Pancreas (tissue), 10 donors: ENCODE results near the gene GPD1. TPM values are rescaled to one million over a fixed set of nuclear protein-coding genes. Genes with fewer than 3 reads are reported as not detected.
"Not testable (repeated sequence)": the region's sequence is repeated elsewhere in the genome, so short reads cannot be mapped to it uniquely, and the experiment has no call there.

Experiments
- ATAC-seq, 4 donors: fragments of 200-7000 bp; cut with Tn5 transposase; one replicate each; pipeline versions ENCODE4 v1.8.0 to v1.9.1; 2020; ENCODE audit warnings: mild to moderate bottlenecking in 4 of 4, moderate library complexity in 4 of 4
- DNase-seq, 6 donors: peaks; one replicate each; pipeline ENCODE4 v3.0.0-alpha.2; 2020
- FAIRE-seq: peaks from 2 replicates; lab custom pipeline; 2012; peaks lifted over from hg19 to GRCh38; lab: Jason Lieb, UNC
- H3K27ac ChIP-seq, 4 donors: fragments of 200-600 bp; sonication (generic); 1 replicate in 3 of 4; 2 replicates in 1 of 4; pipeline versions ENCODE4 v1.5.0 to v1.8.0; 2020
- H3K27me3 ChIP-seq, 4 donors: fragments of 200-600 bp; one replicate each; pipeline ENCODE4 v1.8.0; 2021
- H3K36me3 ChIP-seq, 3 donors: fragments of 200-600 bp; sonication (generic) in 1 of 3; one replicate each; pipeline versions ENCODE4 v1.5.0 to v1.8.0; 2020 to 2021
- H3K4me1 ChIP-seq, 3 donors: fragments of 200-600 bp; one replicate each; pipeline ENCODE4 v1.8.0; 2021
- H3K4me3 ChIP-seq, 4 donors: fragments of 200-600 bp; sonication (generic) in 2 of 4; one replicate each; pipeline versions ENCODE4 v1.5.0 to v1.8.0; 2020 to 2021
- H3K9me3 ChIP-seq, 4 donors: fragments of 200-600 bp; one replicate each; pipeline ENCODE4 v1.8.0; 2021
- WGBS, 2 donors: extraction: QIAGEN DNeasy Blood & Tissue Kit; methylation state at CpG; one replicate each; pipeline ENCODE4 v1.1.7; 2013; 5-methylcytosine and 5-hydroxymethylcytosine counted together
- intact Hi-C, 3 donors: fragments of 100-400 bp; cut with DNase I; formaldehyde crosslinking; loops; one replicate each; pipeline versions ENCODE4 v1.11.1 to v1.14.2; 2022
- polyA plus RNA-seq, 2 donors: library from polyadenylated mRNA; stranded (reverse); fragments of 200-250 nt; gene quantifications; one replicate each; pipeline ENCODE4 v1.2.3, GENCODE V29; 2013
- total RNA-seq, 6 donors: library from RNA; stranded (reverse); fragmentation: NEBNext Ultra II Directional in 4 of 6; extraction: Animal tissue kit (Norgen Biotek cat#: 25700) in 4 of 6; gene quantifications; one replicate each; pipeline versions ENCODE4 v1.2.1 to v1.2.4, GENCODE V29; 2021 to 2023
- TF ChIP-seq, protein P1 (sequence below), 4 donors: fragments of 200-600 bp; sonication (generic) in 3 of 4; IDR thresholded peaks; one replicate each; pipeline versions ENCODE4 v1.5.0 to v1.8.0; 2021; ENCODE audit warnings: antibody characterized with exemption in 4 of 4
- donor health status: healthy with polysubstance abuse.
- donor health status: DM: no; HTN: no; CAD: no; lungs with moderate emphysema.
- donor health status: DM: no; HTN: no; CAD: no.
- donor health status: control.
- donor health status: control.
- donor health status: Bipolar disorder and iron deficiency.
- donor health status: DM: yes; HTN: yes; CAD: no.
- donor health status: DM: no; HTN: no; CAD: no.
- donor health status: DM: no; HTN: no; CAD: no.
- donor health status: DM: yes; HTN: yes; CAD: no.

Gene GPD1
- total and polyA plus RNA-seq, 8 donors: 0.75 to 14.2 (median 3.6) TPM

DNA sequence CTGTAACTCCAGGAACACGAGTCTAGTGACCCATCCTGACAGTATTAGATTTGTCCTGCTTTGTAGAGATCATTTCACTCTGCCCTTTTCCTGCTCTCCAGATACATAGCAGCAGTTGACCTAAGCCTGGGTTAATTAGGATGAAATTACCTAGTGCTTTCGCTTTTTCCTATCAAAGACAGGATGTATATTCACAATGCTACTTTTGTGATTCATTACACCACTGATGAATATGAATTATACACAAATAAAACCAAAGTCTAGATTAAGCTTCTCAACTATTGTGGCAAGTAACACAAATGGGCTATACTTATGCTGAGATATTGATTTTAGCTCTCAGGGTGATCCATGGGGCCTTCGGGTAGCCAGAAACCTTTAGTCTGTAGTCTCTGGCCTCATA lies 45.5 kb downstream of the GPD1 start:
- DNase-seq: no peak
- H3K27me3 ChIP-seq: no peaks in the 10 kb centered on the region
- H3K4me1 ChIP-seq: no peaks in the 10 kb centered on the region
- no peak for FAIRE-seq
- no peak overlapping the region for H3K27ac ChIP-seq
- TF ChIP-seq, protein P1, sequence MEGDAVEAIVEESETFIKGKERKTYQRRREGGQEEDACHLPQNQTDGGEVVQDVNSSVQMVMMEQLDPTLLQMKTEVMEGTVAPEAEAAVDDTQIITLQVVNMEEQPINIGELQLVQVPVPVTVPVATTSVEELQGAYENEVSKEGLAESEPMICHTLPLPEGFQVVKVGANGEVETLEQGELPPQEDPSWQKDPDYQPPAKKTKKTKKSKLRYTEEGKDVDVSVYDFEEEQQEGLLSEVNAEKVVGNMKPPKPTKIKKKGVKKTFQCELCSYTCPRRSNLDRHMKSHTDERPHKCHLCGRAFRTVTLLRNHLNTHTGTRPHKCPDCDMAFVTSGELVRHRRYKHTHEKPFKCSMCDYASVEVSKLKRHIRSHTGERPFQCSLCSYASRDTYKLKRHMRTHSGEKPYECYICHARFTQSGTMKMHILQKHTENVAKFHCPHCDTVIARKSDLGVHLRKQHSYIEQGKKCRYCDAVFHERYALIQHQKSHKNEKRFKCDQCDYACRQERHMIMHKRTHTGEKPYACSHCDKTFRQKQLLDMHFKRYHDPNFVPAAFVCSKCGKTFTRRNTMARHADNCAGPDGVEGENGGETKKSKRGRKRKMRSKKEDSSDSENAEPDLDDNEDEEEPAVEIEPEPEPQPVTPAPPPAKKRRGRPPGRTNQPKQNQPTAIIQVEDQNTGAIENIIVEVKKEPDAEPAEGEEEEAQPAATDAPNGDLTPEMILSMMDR (IDR thresholded peaks at IDR 0.05): no peak
- no peaks in the 10 kb centered on the region for H3K9me3 ChIP-seq
- 67 to 74% methylated on average over 3 of the region's 3 CpGs for WGBS, 2 donors
- no peaks in the 10 kb centered on the region for H3K36me3 ChIP-seq
- intact Hi-C loops: no loop called here
- no peak overlapping the region for H3K4me3 ChIP-seq
- ATAC-seq: no peak

DNA sequence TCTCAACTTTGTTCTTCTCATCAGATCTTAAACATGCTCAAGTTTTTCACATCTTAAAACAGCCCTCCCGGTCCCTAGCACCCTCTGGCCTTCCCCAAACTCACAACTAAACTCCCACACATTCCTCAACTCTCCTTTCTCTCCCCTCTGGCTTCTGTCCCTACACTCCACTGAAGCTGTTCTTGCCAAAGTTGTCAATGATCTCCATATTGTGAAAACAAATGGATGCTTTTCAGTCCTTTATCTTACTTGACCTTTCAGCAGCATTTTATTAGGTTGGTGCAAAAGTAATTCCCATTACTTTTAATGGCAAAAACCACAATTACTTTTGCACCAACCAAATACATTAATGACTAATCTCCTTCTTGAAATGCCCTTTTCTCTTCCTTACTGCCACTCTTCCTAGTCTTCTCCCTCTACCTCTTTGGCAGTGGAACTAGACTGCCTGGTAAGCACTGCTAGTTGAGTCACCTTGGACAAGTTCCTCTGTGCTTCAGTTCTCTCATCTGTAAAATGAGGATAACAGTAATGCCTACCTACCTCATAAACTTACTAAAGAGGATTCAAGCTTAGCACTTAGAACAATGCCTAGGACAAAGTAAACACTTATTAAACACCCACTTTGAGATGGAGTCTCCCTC lies 47.4 kb downstream of the GPD1 start:
- Histone ChIP-seq H3K27me3 (no peaks in the 10 kb centered on the region), H3K4me1 (no peaks in the 10 kb centered on the region), H3K4me3 (no peak overlapping the region), H3K9me3 (no peaks in the 10 kb centered on the region), H3K27ac (no peak overlapping the region), H3K36me3 (no peaks in the 10 kb centered on the region)
- intact Hi-C loops: no loop called here
- ATAC-seq: no peak
- TF ChIP-seq, protein P1 (IDR thresholded peaks at IDR 0.05): no peak
- 79% methylated on average over 1 of the region's 1 CpG for WGBS, 2 donors
- no peak for DNase-seq
- no peak for FAIRE-seq

DNA sequence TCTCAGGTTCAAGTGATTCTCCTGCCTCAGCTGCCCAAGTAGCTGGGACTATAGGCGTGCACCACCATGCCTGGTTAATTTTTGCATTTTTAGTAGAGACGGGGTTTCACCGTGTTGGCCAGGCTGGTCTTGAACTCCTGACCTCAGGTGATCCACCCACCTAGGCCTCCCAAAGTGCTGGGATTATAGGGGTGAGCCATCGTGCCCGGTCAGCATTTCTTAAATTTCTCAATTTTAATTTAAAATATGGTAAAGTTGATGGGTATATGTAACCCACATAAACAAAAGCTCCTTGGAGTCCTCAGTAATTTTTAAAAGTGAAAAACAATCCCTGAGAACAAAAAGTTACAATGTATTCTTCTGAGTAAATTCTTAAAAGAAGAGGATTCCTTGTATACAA lies 51.1 kb downstream of the GPD1 start:
- H3K4me1 ChIP-seq, ATAC-seq, FAIRE-seq, DNase-seq, H3K27ac ChIP-seq, intact Hi-C loops, H3K27me3 ChIP-seq, H3K4me3 ChIP-seq, H3K9me3 ChIP-seq, H3K36me3 ChIP-seq: not testable (repeated sequence)
- WGBS, 2 donors: 88 to 93% methylated on average over 5 of the region's 5 CpGs

DNA sequence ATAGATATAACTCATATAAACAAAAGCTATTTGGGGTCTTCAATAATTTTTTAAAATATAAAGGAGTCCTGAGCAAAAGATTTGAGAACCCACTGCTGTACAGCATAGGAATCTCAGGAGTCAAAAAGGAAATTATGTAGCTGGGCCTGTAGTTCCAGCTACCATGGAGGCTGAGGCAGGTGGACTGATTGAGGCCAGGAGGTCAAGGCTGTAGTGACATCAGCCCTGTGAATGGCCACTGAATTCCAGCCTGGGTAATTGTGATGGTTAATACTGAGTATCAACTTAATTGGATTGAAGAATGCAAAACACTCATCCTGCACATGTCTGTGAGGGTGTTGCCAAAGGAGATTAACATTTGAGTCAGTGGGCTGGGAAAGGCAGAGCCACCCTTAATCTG lies 52.8 kb downstream of the GPD1 start:
- H3K36me3 ChIP-seq: no peaks in the 10 kb centered on the region
- no peak overlapping the region for H3K27ac ChIP-seq
- FAIRE-seq: no peak
- ATAC-seq: no peak
- TF ChIP-seq, protein P1 (IDR thresholded peaks at IDR 0.05): no peak
- DNase-seq: no peak
- H3K4me1 ChIP-seq: no peaks in the 10 kb centered on the region
- no peaks in the 10 kb centered on the region for H3K27me3 ChIP-seq
- no peaks in the 10 kb centered on the region for H3K9me3 ChIP-seq
- intact Hi-C loops: no loop called here
- no peak overlapping the region for H3K4me3 ChIP-seq

DNA sequence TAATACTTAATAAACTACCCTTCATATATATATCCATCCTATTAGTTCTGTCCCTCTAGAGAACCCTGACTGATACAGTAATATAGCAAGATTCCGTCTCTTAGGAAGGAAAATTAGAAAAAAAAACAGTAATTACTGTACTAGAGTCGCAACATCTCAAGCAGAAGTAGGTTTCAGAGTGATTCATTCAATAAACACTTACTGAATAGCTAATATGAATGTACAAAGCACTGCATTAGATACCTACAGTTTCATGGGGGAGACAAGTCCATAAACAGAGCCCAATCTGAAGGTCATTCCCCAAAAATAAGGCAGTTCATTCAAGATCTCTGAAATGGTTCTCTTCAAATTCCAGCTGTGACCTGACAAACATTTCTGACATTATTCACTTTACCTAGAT lies 53.5 kb downstream of the GPD1 start:
- Histone ChIP-seq H3K9me3 (no peaks in the 10 kb centered on the region), H3K4me3 (no peak overlapping the region), H3K27ac (no peak overlapping the region), H3K27me3 (no peaks in the 10 kb centered on the region), H3K36me3 (no peaks in the 10 kb centered on the region), H3K4me1 (no peaks in the 10 kb centered on the region)
- DNase-seq (no peak), ATAC-seq (no peak), FAIRE-seq (no peak)
- TF ChIP-seq, protein P1 (IDR thresholded peaks at IDR 0.05): no peak
- WGBS, 2 donors: 94 to 96% methylated on average over 2 of the region's 2 CpGs
- intact Hi-C loops: no loop called here
